ENCODE results near the gene AMACR. TPM values are rescaled to one million over a fixed set of nuclear protein-coding genes. Genes with fewer than 3 reads are reported as not detected.

Gene AMACR
- total RNA-seq, 1 donor from 2014 or later, result 12.2 TPM

DNA sequence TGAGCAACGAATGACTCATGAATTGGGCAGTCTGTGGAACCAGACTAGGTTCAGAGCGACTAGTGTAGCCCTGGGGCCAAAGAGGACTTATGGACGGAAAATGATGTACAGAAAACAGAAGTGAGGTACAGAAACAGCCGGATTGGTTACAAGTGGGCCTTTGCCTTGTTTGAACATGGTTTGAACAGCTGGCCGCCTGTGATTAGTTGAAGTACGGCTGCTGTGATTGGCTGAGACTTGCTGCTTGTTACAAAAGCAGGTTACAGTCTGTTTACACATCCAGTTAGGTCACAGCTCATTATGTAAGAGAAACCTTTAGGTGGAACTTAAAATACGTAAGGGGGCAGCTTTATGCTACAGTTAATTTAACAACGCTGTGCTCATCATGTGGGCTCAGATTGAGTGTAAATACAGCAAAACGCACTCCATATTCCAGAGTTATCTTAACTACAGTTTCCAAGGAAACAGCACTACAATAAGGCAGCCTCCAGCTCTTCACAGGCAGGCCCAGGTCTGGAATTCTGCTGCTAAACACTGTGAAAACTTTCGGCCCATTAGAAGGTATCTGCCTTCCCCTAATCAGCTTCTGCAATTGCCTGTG, 6.5 kb downstream of the AMACR start:
- intact Hi-C loops (cut with DNase I), result no loop called here

DNA sequence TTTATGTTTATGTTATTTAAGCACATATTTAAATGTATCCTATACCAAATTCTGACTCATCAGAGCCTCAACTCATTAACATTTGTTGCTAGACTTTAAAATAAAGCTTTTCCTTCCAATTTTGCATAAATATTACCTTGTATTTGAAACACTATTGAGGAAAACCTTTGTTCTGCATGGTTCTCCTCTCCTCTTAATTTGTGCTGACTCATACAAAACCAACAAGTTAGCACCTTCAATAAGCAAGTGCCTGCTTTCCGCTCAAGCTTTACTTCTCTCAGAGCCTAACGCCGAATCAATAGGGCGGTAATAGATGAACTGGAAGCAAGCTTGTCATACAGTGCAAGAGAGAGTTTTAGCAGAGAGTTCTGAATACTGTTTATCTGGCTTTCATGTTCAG, 7.9 kb downstream of the AMACR start:
- no peaks in the 10 kb centered on the region for H3K27me3 ChIP-seq (ENCODE audit: low read depth)
- no peaks in the 10 kb centered on the region for H3K9me3 ChIP-seq
- DNase-seq (no peak), ATAC-seq (no peak)
- TF ChIP-seq, protein P1, sequence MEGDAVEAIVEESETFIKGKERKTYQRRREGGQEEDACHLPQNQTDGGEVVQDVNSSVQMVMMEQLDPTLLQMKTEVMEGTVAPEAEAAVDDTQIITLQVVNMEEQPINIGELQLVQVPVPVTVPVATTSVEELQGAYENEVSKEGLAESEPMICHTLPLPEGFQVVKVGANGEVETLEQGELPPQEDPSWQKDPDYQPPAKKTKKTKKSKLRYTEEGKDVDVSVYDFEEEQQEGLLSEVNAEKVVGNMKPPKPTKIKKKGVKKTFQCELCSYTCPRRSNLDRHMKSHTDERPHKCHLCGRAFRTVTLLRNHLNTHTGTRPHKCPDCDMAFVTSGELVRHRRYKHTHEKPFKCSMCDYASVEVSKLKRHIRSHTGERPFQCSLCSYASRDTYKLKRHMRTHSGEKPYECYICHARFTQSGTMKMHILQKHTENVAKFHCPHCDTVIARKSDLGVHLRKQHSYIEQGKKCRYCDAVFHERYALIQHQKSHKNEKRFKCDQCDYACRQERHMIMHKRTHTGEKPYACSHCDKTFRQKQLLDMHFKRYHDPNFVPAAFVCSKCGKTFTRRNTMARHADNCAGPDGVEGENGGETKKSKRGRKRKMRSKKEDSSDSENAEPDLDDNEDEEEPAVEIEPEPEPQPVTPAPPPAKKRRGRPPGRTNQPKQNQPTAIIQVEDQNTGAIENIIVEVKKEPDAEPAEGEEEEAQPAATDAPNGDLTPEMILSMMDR (IDR thresholded peaks at IDR 0.05), result no peak
- intact Hi-C loops (cut with DNase I), result no loop called here
- H3K27ac ChIP-seq, result no peak overlapping the region
- peaks cover 27% of the 10 kb centered on the region for H3K36me3 ChIP-seq
- peaks cover 15% of the 10 kb centered on the region for H3K4me1 ChIP-seq
- H3K4me3 ChIP-seq, result no peak overlapping the region

More for the DNA sequence above, 6.5 kb downstream of the AMACR start:
- H3K36me3 ChIP-seq, result peaks cover 27% of the 10 kb centered on the region
- H3K27me3 ChIP-seq (ENCODE audit: low read depth), result no peaks in the 10 kb centered on the region
- no peaks in the 10 kb centered on the region for H3K9me3 ChIP-seq
- DNase-seq (peak; percentile 70), ATAC-seq (peak; percentile 91 to 96)
- H3K4me3 ChIP-seq, result no peak overlapping the region
- TF ChIP-seq, protein P1 (IDR thresholded peaks at IDR 0.05), result no peak
- H3K27ac ChIP-seq, result peak overlapping the region; percentile 77
- H3K4me1 ChIP-seq, result peaks cover 19% of the 10 kb centered on the region

DNA sequence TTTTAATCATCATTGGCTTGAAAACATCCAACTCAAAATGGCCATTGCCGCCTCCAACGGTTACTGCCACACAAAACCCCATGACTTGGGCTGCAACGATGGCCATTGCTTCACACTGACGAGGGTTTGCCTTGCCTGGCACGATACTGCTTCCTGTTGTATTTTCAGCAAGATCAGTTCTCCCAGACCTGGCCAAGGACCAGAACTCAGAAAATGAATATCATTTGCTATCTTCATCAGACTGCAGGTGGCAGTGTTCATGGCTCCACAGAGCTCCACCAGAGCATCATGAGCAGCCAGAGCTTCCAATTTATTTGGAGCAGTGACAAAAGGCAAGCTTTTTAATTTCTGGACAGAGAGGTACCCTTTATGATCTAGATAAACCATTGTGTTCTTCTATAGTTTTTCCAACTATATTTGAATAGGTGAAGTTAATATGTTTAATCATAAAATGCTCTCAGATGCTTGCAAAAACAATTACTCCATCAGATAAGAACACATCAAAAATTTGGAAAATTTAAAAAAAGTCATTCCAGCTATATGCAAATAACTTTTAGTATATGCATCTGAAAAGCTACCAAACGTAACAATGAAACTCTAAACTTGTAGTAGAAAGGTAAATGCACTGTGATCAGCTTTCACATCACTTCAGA, 10.4 kb downstream of the AMACR start:
- Histone ChIP-seq H3K27ac (no peak overlapping the region), H3K9me3 (no peaks in the 10 kb centered on the region), H3K36me3 (peaks cover 16% of the 10 kb centered on the region), H3K4me3 (no peak overlapping the region), H3K27me3 (ENCODE audit: low read depth) (no peaks in the 10 kb centered on the region), H3K4me1 (peaks cover 15% of the 10 kb centered on the region)
- intact Hi-C loops (cut with DNase I), result no loop called here
- peak; percentile 57 for DNase-seq
- peak; percentile 48 to 79 for ATAC-seq
- TF ChIP-seq, protein P1 (IDR thresholded peaks at IDR 0.05), result peak; percentile 61

GRCh38 chr5:33995865-33996264, 12.0 kb downstream of the AMACR start:
- intact Hi-C loops (cut with DNase I), result no loop called here
- H3K4me3 ChIP-seq, result no peak overlapping the region
- no peaks in the 10 kb centered on the region for H3K27me3 ChIP-seq (ENCODE audit: low read depth)
- TF ChIP-seq, protein P1 (IDR thresholded peaks at IDR 0.05), result no peak
- H3K4me1 ChIP-seq, result peaks cover 10% of the 10 kb centered on the region
- DNase-seq (no peak), ATAC-seq (no peak)
- H3K9me3 ChIP-seq, result no peaks in the 10 kb centered on the region
- H3K36me3 ChIP-seq, result peaks cover 14% of the 10 kb centered on the region
- no peak overlapping the region for H3K27ac ChIP-seq

DNA sequence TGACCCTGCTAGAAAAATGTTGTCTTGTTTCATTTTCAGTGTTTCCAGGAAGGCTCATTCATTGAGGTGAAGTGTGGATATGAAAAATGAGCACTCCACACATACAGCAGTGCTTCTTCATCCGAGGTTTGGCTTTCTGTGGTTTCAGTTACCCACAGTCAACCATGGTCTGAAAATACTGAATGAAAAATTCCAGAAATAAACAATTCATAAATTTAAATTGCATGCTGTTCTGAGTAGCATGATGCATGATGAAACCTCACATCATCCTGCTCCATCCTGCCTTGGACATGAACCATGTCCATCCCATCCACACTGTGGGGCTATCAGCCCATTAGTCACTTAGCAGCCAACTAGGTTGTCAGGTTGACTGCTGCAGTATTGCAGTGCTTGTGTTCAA, 13.0 kb downstream of the AMACR start:
- H3K4me3 ChIP-seq, result no peak overlapping the region
- peaks cover 14% of the 10 kb centered on the region for H3K36me3 ChIP-seq
- H3K9me3 ChIP-seq, result no peaks in the 10 kb centered on the region
- DNase-seq, result no peak
- intact Hi-C loops (cut with DNase I), result no loop called here
- ATAC-seq, result no peak
- H3K27ac ChIP-seq, result no peak overlapping the region
- H3K4me1 ChIP-seq, result peaks cover 8% of the 10 kb centered on the region
- H3K27me3 ChIP-seq (ENCODE audit: low read depth), result no peaks in the 10 kb centered on the region
- TF ChIP-seq, protein P1 (IDR thresholded peaks at IDR 0.05), result no peak

Measured in lower lobe of right lung (tissue), 2 donors.